Muscle of back (tissue), 11 donors: ENCODE results near the gene STOML1. TPM values are rescaled to one million over a fixed set of nuclear protein-coding genes. Genes with fewer than 3 reads are reported as not detected.

Experiments
- DNase-seq, 3 donors: peaks; one replicate each; pipeline versions ENCODE4 v3.0.0 to v3.0.0-alpha.2; 2013
- polyA plus RNA-seq, 10 donors: library from polyadenylated mRNA; unstranded; fragments of 120-200 nt; gene quantifications; one replicate each; pipeline ENCODE4 v1.2.1, GENCODE V29; 2013; ENCODE audit not compliant: insufficient read length in 10 of 10

The STOML1 gene
- polyA plus RNA-seq, 10 donors = 19.1 to 34.5 (median 30.0) TPM

DNA sequence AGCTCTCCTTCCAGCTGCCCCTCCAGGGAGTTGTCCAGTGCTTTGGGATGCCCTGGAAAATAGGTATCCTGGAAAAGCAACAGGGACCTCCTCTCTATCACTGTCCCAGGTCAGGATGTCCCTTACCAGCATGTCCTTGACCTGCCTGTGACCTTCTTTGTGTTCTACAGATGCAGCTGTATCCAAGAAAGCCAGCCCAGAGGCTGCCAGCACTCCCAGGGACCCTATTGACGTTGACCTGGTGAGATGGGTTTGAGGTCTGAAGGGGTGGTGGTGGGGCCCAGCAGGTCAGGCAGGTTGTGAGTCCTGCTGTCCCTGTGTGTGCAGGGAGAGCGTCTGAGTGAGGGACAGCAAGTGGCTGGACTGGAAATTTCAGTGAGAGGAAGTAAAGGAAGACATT lies 32.6 kb upstream of the STOML1 start:
- no peak for DNase-seq

DNA sequence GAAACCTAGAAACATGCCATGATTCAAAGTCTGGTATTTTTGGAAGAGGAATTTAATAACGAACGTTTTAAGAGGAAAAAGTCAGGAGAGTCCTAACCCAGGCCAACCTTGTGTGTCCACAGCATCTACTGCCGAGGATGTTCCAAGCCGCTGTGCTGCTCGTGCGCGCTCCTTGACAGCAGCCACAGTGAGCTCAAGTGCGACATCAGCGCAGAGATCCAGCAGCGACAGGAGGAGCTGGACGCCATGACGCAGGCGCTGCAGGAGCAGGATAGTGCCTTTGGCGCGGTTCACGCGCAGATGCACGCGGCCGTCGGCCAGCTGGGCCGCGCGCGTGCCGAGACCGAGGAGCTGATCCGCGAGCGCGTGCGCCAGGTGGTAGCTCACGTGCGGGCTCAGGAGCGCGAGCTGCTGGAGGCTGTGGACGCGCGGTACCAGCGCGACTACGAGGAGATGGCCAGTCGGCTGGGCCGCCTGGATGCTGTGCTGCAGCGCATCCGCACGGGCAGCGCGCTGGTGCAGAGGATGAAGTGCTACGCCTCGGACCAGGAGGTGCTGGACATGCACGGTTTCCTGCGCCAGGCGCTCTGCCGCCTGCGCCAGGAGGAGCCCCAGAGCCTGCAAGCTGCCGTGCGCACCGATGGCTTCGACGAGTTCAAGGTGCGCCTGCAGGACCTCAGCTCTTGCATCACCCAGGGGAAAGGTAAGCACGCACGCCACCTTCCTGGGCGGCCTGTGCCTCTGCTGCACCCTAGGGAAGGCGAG lies 30.8 kb upstream of the STOML1 start:
- DNase-seq = no peak

DNA sequence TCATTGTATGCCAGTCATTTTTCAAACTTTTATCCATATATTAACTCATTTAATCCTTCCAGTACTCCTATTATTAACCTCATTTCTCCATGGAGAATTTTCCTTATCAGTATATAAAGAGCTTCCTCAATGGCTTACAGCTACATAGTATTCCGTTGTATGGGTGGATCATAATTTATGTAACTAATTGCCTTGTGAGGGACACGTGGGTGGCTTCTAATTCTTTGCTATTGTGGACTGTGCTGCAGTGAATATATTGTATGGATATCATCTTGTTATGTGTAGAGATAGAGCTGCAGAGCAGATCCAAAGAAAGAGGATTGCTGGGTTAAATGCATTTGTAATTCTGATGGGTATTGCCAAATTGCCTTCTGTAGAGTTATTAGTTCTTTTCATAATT lies 27.6 kb upstream of the STOML1 start:
- DNase-seq = no peak

DNA sequence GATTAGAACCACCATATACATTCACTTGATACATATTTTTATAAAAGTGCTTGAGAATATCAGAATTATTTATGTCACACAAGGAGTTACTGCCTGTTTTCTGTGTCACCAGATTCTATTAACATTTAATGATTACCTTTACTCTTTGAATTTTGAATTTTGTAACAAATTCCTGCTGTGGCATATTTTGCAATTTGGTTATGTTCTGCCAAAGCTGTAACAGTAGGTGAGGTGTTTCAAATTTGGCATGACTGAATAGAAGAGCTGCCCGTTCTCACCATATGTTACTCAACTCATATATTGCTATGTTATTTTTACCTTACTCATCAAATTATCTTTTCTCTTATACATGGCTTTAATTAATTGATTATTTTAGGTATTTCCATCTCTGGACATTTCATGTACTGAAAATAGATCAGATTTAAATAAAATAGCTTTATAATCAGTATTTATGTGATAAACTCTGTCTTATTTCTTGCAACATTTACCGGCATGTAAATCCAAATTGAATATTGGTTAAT lies 21.3 kb upstream of the STOML1 start:
- no peak for DNase-seq

DNA sequence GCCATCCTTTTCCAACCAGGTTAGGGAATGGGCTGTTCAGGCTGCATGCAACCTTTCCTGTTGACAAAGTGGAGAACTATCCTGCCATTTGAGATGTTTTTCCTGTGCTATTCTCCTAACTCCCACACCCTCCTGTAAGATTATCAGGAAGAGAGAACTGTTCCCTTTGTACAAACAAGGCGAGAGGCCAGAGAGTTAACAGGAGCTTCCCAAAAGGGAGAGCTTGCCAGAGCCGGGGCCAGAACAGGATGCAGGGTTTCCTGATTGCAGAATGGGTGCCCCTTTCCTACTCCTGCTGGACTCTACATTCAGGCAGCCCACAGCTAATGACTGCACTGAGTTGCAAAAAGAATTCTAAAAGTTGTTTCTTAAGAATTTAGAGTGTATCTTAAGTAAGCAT lies 19.5 kb upstream of the STOML1 start:
- no peak for DNase-seq

DNA sequence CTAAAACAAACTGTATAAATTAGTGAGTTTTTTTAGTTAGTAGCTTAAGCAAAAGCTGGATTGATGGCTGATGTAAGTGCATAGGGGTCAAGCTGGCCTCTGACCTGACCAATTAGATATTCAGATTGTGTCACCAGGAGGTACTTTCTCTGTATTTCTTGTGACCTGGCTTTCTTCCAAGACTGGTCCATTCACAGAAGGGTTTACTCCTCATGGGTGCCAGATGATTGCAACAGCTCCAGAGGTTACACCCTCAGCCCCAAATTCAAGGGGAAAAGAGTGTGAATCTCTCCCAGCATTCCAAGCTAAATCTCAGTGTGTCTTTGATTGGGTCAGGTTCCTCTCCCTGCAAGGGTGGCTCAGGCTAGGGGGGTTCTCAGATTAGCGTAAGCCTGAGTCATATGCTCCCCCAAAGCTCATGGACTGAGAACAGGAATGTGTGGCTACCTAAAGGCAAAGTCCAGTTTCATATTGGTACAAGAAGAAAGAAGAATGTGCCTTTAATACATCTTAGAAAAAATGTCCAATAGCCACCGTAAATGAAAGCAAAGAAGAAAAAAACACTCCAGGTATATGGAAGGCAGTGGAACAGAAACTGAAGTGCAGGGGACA lies 18.9 kb upstream of the STOML1 start:
- DNase-seq = no peak

DNA sequence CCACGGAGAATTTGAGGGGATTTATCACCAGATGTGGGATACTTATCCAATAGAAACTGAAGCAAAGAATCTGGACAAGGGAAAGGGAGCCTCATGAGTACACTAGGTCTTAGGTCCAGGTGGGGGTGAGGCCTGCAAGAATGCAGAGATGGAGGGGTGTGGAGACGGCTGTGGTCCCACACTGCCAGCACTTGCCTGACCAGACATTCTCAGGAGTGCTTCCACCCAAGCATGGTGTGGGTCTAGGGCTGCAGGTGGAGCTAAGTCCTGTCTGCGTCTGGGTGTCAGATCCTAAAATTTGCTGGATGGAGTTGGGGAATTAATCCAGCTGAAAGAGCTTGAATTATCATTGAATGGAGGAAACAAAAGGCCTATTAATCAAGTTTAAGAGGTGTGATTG lies 16.8 kb upstream of the STOML1 start:
- no peak for DNase-seq

DNA sequence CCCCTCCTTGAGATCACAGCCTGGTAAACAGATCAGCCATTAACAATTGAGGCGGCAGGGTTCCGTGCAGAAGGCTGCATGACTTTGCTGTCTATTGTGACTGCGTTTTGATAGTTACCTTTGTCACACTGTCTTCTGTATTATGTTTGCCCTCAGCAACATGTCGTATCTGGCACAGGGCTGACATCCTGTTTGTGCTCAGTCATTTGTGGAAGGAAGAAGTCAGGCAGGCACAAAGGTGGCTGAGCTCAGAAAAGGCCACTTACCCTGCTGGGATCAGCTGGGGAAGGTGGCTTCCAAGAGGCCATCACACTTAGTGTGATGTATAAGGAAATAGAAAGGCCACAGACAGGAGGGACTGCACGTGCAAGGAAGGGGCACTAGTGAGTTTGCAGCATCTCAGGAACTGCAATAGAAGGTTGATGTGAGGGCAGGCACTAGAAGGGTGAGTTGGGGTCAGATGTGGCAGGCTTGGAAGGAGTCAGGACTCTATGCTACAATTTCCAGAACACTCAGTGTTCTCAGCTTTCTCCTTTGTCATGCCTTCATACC lies 15.8 kb upstream of the STOML1 start:
- no peak for DNase-seq

DNA sequence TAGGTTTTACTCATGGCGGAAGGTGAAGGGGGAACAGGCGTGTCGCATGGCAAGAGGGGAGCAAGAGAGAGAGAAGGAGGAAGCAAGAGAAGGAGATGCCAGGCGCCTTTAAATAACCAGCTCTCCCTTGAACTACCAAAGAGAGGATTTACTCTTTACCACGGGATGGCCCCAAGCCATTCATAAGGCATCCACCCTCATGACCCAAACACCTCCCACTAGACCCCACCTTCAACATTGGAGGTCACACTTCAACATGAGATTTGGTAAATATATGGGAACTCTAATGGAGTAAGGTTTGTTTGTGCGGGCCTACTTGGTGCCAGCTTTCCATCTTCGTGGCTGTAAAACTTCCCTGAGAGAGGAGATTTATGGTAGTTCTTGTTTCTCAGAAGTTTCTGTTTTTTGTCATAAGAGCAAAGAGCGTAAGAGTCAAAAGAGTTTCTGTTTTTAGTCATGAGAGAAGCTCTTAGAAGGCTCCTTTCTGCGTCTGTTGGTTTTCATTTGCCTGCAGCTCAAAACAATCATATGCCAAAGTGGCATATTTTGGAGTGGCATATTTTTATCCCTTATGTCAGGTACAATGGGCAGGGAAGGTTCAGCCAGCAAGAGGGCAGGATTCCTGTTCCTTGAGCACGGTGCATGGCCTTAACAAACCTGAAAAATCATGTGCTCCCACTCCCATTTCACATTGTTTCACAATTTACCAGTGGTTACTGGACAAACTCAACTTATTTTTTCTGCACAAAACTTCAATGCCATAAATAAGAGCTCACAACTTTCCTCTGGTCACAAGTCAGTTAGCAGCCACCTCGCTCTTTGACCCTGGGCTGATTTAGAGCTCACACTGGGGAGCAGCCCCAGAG lies 14.9 kb upstream of the STOML1 start:
- DNase-seq = no peak

DNA sequence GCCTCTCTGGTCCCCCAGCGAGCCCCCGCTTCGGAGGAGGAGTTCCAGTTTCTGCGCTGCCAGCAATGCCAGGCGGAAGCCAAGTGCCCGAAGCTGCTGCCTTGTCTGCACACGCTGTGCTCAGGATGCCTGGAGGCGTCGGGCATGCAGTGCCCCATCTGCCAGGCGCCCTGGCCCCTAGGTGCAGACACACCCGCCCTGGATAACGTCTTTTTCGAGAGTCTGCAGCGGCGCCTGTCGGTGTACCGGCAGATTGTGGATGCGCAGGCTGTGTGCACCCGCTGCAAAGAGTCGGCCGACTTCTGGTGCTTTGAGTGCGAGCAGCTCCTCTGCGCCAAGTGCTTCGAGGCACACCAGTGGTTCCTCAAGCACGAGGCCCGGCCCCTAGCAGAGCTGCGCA lies 5.9 kb upstream of the STOML1 start:
- DNase-seq = no peak

DNA sequence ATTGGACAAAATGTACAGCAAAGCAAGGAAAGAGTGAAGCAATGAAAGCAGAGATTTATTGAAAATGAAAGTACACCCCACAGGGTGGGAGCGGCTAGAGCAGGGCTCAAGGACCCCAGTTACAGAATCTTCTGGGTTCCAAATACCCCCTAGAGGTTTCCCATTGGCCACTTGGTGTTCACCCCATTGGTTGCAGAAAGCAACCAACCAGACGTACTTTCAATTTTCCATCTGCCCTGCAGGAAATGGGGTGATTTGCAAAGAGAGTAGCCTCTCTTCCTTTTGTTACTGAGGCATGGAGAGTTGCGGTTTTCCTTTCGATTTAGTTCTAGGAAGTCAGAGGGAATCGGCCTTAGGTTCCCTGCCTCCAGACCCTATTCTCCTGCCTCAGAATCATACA lies 4.8 kb upstream of the STOML1 start:
- DNase-seq = peak in 1 of 3 donors; percentile 43

DNA sequence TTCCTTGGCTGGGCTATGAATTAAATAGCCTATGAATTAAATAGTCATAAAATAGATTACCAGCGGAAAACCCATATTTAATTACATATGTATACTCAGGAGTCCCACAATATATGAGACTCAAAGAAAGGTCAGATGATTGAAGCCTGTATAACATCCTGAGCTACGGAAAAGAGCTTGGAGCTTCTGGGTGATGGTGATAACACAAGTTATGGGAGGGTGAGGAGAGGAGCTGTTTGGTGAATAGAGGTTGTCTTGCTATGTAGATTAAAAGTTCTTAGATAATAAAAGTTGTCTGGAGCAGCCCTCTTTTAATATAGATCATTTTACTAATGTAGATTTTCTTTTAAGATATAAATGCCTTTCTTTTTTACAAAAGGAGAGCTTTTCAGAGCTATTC lies 4.2 kb upstream of the STOML1 start:
- DNase-seq = no peak

DNA sequence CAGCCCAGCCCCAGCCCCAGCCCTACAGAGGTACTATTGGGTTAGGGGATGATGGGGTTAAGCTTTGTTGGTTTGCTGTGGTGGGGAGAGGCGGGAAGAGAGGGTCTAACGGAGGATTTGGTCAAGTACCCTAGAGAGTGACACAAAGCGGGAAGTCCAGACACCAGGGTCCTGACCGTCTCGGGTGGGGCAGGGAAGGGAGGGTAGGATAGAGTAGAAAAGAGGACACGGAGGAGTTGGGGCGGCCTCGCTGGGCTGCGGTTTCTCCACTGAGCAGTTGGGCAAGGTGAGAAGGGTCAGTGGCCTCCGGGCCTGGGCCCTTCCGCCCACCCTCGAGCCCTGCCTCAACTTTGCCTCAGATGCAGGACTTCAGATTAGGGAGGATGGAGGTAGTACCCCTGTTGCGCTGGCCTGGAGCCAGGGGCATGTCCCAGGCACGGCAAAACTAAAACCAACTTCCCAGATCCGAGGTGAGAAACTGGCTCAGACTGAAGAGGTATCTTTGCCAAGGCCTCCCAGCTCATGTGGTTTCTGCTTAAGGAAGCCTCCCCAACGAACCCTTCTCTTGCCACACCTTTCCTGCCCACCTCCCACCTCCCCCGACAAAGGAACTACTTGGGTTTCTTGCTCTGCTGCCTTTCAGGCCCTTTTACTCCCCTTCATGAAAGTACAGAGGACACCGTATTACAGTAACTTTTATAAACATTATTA lies 3.0 kb upstream of the STOML1 start:
- peak in 1 of 3 donors; percentile 64 for DNase-seq

DNA sequence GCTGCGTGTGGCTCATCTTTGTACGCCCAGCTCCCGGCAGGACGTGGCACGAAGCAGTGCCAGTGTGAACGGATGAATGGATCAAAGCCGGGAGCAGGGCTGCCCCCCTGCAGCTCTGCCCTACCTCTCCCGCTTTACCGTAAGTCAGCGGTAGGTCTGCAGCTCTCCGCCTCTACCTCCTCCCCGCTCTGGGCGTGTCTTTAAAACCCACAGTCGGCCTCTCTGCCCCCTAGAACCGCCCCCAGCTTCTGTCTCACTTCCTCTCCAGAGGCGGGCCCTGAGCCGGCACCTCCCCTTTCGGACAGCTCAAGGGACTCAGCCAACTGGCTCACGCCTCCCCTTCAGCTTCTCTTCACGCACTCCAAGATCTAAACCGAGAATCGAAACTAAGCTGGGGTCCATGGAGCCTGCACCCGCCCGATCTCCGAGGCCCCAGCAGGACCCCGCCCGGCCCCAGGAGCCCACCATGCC lies 2.4 kb upstream of the STOML1 start, which contains the start of gene PML:
PML (plus strand) TSS at position 304 of the 471 bp plus-strand sequence; CDS start at position 401, 97 bp downstream.
- DNase-seq = peak; percentile 96 to 98 (median 96)

DNA sequence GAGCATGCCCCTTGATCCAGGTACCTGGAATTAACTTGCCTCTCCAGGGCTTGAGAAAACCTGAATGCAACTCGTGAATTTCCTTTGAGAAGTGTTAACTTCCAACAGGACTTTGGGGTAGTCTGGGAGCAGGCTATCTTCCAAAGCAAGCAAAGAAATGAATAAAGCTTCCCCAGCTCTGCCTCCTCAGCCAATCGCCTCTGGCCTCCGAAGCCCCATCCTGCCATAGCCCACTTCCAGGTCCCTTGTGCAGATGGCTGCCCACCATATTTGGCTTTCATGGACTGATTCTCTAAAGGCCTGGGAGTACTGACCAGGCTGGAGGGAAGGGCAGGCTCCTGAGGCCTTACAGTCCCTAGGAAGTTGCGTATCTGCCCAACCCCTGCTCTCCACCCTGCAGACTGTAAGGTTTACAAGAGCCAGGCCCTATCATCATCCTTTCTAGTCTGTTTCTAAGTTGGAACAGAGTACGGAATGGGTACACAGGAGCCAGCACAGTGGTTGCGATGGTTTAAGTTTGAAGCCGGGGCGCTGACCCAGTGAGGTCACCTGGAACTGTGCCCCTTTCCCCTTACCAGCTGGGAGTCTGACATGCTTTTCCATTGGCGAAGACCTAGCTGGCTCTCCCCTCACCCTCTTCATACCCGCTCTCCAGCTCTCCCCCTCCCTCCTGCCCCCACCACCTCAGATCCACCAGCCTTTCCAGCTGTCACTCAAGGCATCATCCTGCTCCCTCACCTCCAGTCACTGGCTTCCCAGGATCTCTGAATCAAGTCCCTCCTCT lies 1.3 kb upstream of the STOML1 start:
- no peak for DNase-seq

DNA sequence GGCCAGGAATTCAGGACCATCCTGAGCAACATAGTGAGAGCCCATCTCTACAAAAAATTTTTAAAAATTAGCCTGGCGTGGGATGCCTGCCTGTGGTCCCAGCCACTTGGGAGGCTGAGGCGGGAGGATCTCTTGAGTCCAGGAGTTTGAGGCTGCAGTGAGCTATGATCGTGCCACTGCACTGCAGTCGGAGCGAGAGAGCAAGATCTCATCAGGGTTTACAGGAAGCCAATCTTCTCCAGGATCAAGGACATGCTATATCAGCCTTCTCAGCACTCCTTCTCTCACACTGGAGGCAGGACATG lies 451 bp upstream of the STOML1 start:
- DNase-seq = no peak

DNA sequence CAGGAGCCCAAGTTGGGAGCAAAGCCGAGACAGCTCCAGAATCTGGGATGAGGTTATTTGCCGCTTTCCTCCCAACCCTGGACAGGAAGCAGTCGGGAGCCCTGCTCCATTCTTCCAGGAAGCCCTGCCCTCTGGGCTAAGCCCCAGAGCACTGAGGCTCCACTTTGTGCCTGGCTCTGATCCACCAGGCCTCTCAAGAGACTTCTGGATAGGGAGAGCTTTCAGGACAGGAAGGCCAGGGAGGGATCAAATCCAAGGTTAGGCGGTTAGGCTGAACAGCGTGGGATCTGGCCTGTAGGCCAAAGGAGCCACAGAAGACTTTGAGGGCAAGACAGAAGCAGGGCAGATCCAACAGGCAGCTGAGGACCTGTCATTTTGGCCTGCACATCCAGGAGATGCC lies 835 bp downstream of the STOML1 start:
- peak in 1 of 3 donors; percentile 59 for DNase-seq

DNA sequence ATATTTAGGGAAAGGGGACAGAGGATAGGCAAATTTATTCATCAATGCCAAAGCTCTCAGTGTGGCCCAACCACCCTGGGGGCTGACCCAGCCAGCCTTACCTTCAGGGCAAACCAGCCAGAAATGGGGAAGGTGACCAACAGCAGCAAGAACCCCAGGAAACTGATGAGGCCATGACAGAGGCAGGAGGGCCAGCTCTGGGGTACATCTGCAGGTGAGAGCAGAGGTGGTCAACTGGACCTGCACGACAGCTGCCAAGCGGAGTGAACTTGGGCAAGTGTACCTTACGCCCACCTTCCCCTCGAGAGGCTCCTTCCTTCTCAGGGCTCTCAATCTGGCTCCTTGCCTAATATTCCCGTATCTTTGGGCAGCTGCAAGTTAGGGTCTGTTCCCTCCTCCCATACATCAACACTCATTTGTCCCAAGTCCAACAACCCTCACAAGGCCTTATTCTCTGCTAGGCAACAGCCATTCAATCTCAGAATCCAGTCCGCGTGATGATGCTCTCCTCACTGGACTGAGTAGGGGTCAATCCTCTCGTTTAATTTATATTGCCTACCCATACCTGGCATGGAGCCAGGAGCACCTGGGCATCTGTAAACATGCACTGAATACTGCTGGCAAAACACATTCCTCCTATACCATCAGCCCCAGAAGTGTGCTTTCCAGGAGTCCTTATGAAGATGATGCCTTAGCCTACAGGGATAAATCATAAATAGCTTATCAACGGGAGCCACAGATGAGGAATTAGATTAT lies 1.7 kb downstream of the STOML1 start:
- DNase-seq = no peak

DNA sequence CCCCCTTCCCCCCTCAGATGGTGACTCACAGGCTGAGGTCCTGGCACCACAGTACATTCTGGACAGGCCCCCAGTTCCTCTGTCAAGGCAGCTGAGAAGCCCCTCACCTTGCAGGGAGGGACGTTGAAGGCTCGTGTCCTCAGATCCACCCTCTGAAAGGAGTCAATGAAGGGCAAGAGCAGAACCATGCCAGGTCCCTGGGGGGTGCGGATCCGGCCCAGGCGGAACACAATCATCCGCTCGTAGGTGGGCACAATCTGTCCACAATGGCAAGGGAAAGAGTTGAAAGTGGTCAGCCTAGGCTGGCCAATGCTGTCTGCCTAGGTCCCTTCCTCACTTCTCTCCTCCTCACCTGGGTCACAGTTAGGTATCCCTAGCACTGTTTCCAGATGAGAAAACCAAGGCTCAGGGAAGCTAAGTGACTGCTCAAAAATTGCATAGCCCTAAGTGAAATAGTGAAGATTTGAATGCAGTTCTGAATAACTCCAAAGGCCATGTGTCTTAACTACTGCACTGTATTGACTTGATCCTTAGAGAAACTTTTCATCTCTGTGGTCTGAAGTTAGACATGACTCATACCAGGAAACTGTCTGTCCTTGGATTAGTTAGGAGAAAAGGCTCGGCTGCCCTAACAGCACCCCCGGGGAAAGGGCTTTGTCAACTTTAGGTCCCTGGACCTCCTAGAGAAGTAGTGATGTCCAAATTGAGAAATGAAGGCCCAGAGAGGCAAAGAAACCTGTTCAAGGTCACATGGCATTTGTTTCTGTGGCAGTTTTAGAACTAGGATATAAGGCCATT lies 2.9 kb downstream of the STOML1 start:
- DNase-seq = no peak
